Measurements from ENCODE around the gene RPH3AL. TPM values are rescaled to one million over a fixed set of nuclear protein-coding genes. Genes with fewer than 3 reads are reported as not detected.

The RPH3AL gene
- total RNA-seq, 1 experiment from 2014 or later, result 3.0 TPM

DNA sequence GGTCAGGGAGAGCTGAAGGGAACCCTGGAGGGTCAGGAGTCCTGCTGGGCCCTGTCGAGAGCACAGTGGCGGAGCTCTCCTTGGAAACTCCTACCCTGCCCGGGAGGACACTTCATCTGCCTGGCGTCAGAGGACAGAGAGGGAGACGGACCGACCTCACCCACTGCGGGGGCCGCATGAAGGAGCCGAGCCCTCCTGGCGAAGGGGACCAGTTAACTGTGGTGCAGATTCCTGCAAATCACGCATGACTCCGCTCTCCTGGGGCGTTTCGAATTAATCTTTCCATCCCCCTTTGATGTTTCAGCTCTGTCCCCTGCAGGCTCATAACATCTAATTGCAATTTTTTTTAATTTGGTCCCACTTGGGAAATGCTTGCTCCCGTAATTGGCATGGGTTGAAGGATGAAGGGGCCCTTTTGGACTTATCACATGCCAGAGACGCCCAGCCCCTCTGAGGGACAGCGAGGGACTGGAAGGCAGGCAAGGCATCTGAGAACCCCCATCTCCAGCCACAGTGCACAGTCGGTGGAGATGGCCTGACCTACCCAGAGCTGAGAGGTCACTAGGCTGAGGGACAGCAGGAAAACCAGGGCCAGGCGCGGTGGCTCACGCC, 26.5 kb downstream of the RPH3AL start:
- TF ChIP-seq CTCF (conservative IDR thresholded peaks at IDR 0.05), result no peak
- DNase-seq, result peak; percentile 28
- no peak overlapping the region for H3K4me3 Mint-ChIP-seq
- no peak overlapping the region for H2AK5ac ChIP-seq (ENCODE audit: insufficient read length, low read length)
- WGBS (ENCODE audit: extremely low coverage, insufficient read length, low lambda C conversion rate), result no CpG with 5 or more reads among the region's 21 CpGs
- H3K4me1 Mint-ChIP-seq, result peaks cover 24 to 26% of the 10 kb centered on the region in 2 experiments
- no peak overlapping the region for H2BK120ac ChIP-seq (ENCODE audit: low read depth, low read length, poor library complexity, severe bottlenecking)
- H3K9me3 Mint-ChIP-seq, result no peaks in the 10 kb centered on the region
- no peak overlapping the region for H3K4ac ChIP-seq (ENCODE audit: low read depth, low read length)
- H4K5ac ChIP-seq (ENCODE audit: insufficient read length, low read depth, low read length), result no peak overlapping the region
- no peaks in the 10 kb centered on the region for H3K79me1 ChIP-seq (ENCODE audit: insufficient read depth, low read depth, low read length, poor library complexity, severe bottlenecking)
- H3K4me1 ChIP-seq (ENCODE audit: insufficient read depth, low read length), result no peaks in the 10 kb centered on the region
- no peak overlapping the region for H2BK5ac ChIP-seq (ENCODE audit: insufficient read length, low read length)
- H3K27ac Mint-ChIP-seq, result no peak overlapping the region; a peak in 1 of 7 replicates
- H3K14ac ChIP-seq (ENCODE audit: insufficient read depth, low read length), result no peak overlapping the region
- no peak overlapping the region for H3K9ac ChIP-seq (ENCODE audit: extremely low read depth, insufficient read length, low read length)
- no peaks in the 10 kb centered on the region for H3K9me3 ChIP-seq (ENCODE audit: control insufficient read depth, low read depth, low read length)
- H3K27me3 ChIP-seq (ENCODE audit: insufficient read depth, low read length), result no peaks in the 10 kb centered on the region
- H3K79me2 ChIP-seq (ENCODE audit: insufficient read depth, low read length), result no peaks in the 10 kb centered on the region
- H2BK20ac ChIP-seq (ENCODE audit: low read depth, low read length, poor library complexity, severe bottlenecking), result no peak overlapping the region
- H2BK12ac ChIP-seq (ENCODE audit: insufficient read length, low read depth, low read length), result no peak overlapping the region
- H3K36me3 Mint-ChIP-seq (ENCODE audit: insufficient read depth in 1 of 3, low read depth in 3 of 3), result no peaks in the 10 kb centered on the region; a peak in 1 of 7 replicates
- H3K18ac ChIP-seq (ENCODE audit: insufficient read length, low read depth, low read length), result no peak overlapping the region
- H4K8ac ChIP-seq (replicated peaks; ENCODE audit: insufficient read length, low read depth, low read length), result no peak overlapping the region
- H3K27ac ChIP-seq (ENCODE audit: insufficient read length, low read depth, low read length), result no peak overlapping the region
- no peak overlapping the region for H2BK15ac ChIP-seq (ENCODE audit: low read depth, low read length)
- H2AFZ ChIP-seq (ENCODE audit: low read length), result no peak overlapping the region
- no peak overlapping the region for H3K4me2 ChIP-seq (ENCODE audit: insufficient read depth, insufficient read length, low read length)
- no peaks in the 10 kb centered on the region for H3K23me2 ChIP-seq (ENCODE audit: insufficient read length, low read depth, low read length, poor library complexity, severe bottlenecking)
- H3K56ac ChIP-seq (ENCODE audit: insufficient read length, low read depth, low read length), result no peak overlapping the region
- H3K27me3 Mint-ChIP-seq (ENCODE audit: low read depth), result peaks cover 12% of the 10 kb centered on the region
- H4K20me1 ChIP-seq (ENCODE audit: control insufficient read depth, insufficient read depth, insufficient read length), result no peaks in the 10 kb centered on the region
- H4K91ac ChIP-seq (ENCODE audit: insufficient read length, low read depth, low read length), result no peak overlapping the region
- no peak overlapping the region for H3T11ph ChIP-seq (ENCODE audit: low read length)
- H3K23ac ChIP-seq (ENCODE audit: insufficient read length, low read depth, low read length), result no peak overlapping the region

Data from H9 (cell line).